HEK293 (cell line): ENCODE measurements around the gene FOXP4.

Experiments used
- CTCF ChIA-PET: fragments of 350-600 bp; formaldehyde crosslinking; extraction: SDS; loops from one replicate; lab custom pipeline; 2021; ENCODE audit warnings: antibody characterized with exemption; lab: Yijun Ruan, JAX
- POLR2A ChIA-PET: fragments of 300-600 bp; formaldehyde crosslinking; extraction: SDS; loops from one replicate; lab custom pipeline; 2020; ENCODE audit warnings: antibody characterized with exemption, inconsistent platforms; lab: Yijun Ruan, JAX
- H3K27ac ChIP-seq: fragments of 200-500 bp; sonication (Bioruptor generic); 2 replicates; pipeline ENCODE4 v1.5.1; 2014; ENCODE audit warnings: low read depth, low read length, control low read depth, inconsistent platforms; ENCODE audit errors: extremely low read depth
- H3K36me3 ChIP-seq, 2 experiments: fragments of 200-500 bp in 1 of 2; sonication (Bioruptor generic) in 1 of 2; 1 replicate in 1 of 2; 2 replicates in 1 of 2; pipeline ENCODE4 v1.5.1; 2014 to 2017; ENCODE audit warnings: inconsistent platforms in 2 of 2, low read length in 2 of 2; ENCODE audit not compliant: control insufficient read depth in 2 of 2, insufficient read depth in 1 of 2
- H3K4me1 ChIP-seq: fragments of 200-500 bp; sonication (Bioruptor generic); 2 replicates; pipeline ENCODE4 v1.5.1; 2014; ENCODE audit warnings: mild to moderate bottlenecking, low read length, inconsistent platforms; ENCODE audit not compliant: control insufficient read depth, insufficient read depth
- H3K4me3 ChIP-seq: 2 replicates; pipeline ENCODE4 v1.5.1; 2011; ENCODE audit warnings: low read depth, mild to moderate bottlenecking, control low read depth, low read length, moderate library complexity
- H3K9me3 ChIP-seq: fragments of 200-500 bp; sonication (Bioruptor generic); 2 replicates; pipeline ENCODE4 v1.5.1; 2014; ENCODE audit warnings: low read depth, low read length, inconsistent platforms; ENCODE audit not compliant: control insufficient read depth, insufficient read depth
- GLIS1 ChIP-seq: fragments of 450-650 bp; formaldehyde crosslinking; IDR thresholded peaks from 2 replicates; pipeline ENCODE4 v1.5.1; 2016; ENCODE audit warnings: missing biosample characterization, missing genetic modification characterization
- KLF7 ChIP-seq: fragments of 450-650 bp; formaldehyde crosslinking; IDR thresholded peaks from 2 replicates; pipeline ENCODE4 v1.5.1; 2016; ENCODE audit warnings: missing biosample characterization, missing genetic modification characterization, borderline replicate concordance
- RBAK ChIP-seq: fragments of 450-650 bp; formaldehyde crosslinking; IDR thresholded peaks from 2 replicates; pipeline ENCODE4 v1.5.1; 2016; ENCODE audit warnings: missing biosample characterization, missing genetic modification characterization
- REPIN1 ChIP-seq: fragments of 450-650 bp; formaldehyde crosslinking; IDR thresholded peaks from 2 replicates; pipeline ENCODE4 v1.5.1; 2017; ENCODE audit warnings: missing biosample characterization, missing genetic modification characterization, low read depth
- SCRT1 ChIP-seq: fragments of 450-650 bp; formaldehyde crosslinking; IDR thresholded peaks from 2 replicates; pipeline ENCODE4 v1.5.1; 2016; ENCODE audit warnings: missing biosample characterization, missing genetic modification characterization, borderline replicate concordance
- SETDB1 ChIP-seq: IDR thresholded peaks from one replicate; pipeline ENCODE4 v1.6.1; 2017; ENCODE audit warnings: mild to moderate bottlenecking, low read length, moderate library complexity, mixed read lengths; ENCODE audit not compliant: insufficient read length
- ZFP41 ChIP-seq: fragments of 450-650 bp; formaldehyde crosslinking; IDR thresholded peaks from 2 replicates; pipeline ENCODE4 v1.5.1; 2016; ENCODE audit warnings: missing biosample characterization, missing genetic modification characterization, borderline replicate concordance
- ZNF221 ChIP-seq: fragments of 450-650 bp; formaldehyde crosslinking; IDR thresholded peaks from 2 replicates; pipeline ENCODE4 v1.5.1; 2017; ENCODE audit warnings: missing biosample characterization, missing genetic modification characterization, borderline replicate concordance
- ZNF223 ChIP-seq: fragments of 450-650 bp; formaldehyde crosslinking; IDR thresholded peaks from 2 replicates; pipeline ENCODE4 v1.5.1; 2016; ENCODE audit warnings: missing biosample characterization, missing genetic modification characterization
- ZNF26 ChIP-seq: fragments of 450-650 bp; formaldehyde crosslinking; IDR thresholded peaks from 2 replicates; pipeline ENCODE4 v1.5.1; 2016; ENCODE audit warnings: missing biosample characterization, missing genetic modification characterization
- ZNF366 ChIP-seq: fragments of 450-650 bp; formaldehyde crosslinking; conservative IDR thresholded peaks from 2 replicates; pipeline ENCODE4 v1.5.1; 2016; ENCODE audit warnings: missing biosample characterization, missing genetic modification characterization
- ZNF394 ChIP-seq: fragments of 450-650 bp; formaldehyde crosslinking; IDR thresholded peaks from 2 replicates; pipeline ENCODE4 v1.5.1; 2016; ENCODE audit warnings: missing biosample characterization, missing genetic modification characterization, mild to moderate bottlenecking, moderate library complexity, borderline replicate concordance
- ZNF404 ChIP-seq: fragments of 450-650 bp; formaldehyde crosslinking; IDR thresholded peaks from 2 replicates; pipeline ENCODE4 v1.5.1; 2017; ENCODE audit warnings: missing biosample characterization, missing genetic modification characterization
- ZNF416 ChIP-seq: fragments of 450-650 bp; formaldehyde crosslinking; IDR thresholded peaks from 2 replicates; pipeline ENCODE4 v1.5.1; 2016; ENCODE audit warnings: missing biosample characterization, missing genetic modification characterization
- ZNF426 ChIP-seq: fragments of 450-650 bp; formaldehyde crosslinking; IDR thresholded peaks from 2 replicates; pipeline ENCODE4 v1.5.1; 2017; ENCODE audit warnings: missing biosample characterization, missing genetic modification characterization, mild to moderate bottlenecking, inconsistent platforms, moderate library complexity
- ZNF48 ChIP-seq: fragments of 450-650 bp; formaldehyde crosslinking; IDR thresholded peaks from 2 replicates; pipeline ENCODE4 v1.5.1; 2016; ENCODE audit warnings: missing biosample characterization, missing genetic modification characterization
- ZNF501 ChIP-seq: fragments of 450-650 bp; formaldehyde crosslinking; IDR thresholded peaks from 2 replicates; pipeline ENCODE4 v1.5.1; 2016; ENCODE audit warnings: missing biosample characterization, missing genetic modification characterization
- ZNF530 ChIP-seq: fragments of 450-650 bp; formaldehyde crosslinking; IDR thresholded peaks from 2 replicates; pipeline ENCODE4 v1.5.1; 2016; ENCODE audit warnings: low read depth, missing biosample characterization, missing genetic modification characterization
- ZNF561 ChIP-seq: fragments of 450-650 bp; IDR thresholded peaks from 2 replicates; pipeline ENCODE4 v1.5.1; 2018; ENCODE audit warnings: missing biosample characterization, missing genetic modification characterization, borderline replicate concordance
- ZNF580 ChIP-seq: fragments of 450-650 bp; formaldehyde crosslinking; IDR thresholded peaks from 2 replicates; pipeline ENCODE4 v1.5.1; 2016; ENCODE audit warnings: missing biosample characterization, missing genetic modification characterization
- ZNF792 ChIP-seq: fragments of 450-650 bp; formaldehyde crosslinking; IDR thresholded peaks from 2 replicates; pipeline ENCODE4 v1.5.1; 2016; ENCODE audit warnings: missing biosample characterization, missing genetic modification characterization
- ZSCAN16 ChIP-seq: fragments of 450-650 bp; formaldehyde crosslinking; IDR thresholded peaks from 2 replicates; pipeline ENCODE4 v1.5.1; 2016; ENCODE audit warnings: missing biosample characterization, missing genetic modification characterization
- ZSCAN4 ChIP-seq: fragments of 450-650 bp; formaldehyde crosslinking; IDR thresholded peaks from 2 replicates; pipeline ENCODE4 v1.5.1; 2017; ENCODE audit warnings: missing biosample characterization, missing genetic modification characterization
- TF ChIP-seq, protein P1 (sequence below): fragments of 450-650 bp; formaldehyde crosslinking; IDR thresholded peaks from 2 replicates; pipeline ENCODE4 v1.5.1; 2016; ENCODE audit warnings: missing biosample characterization, missing genetic modification characterization

FOXP4 gene

DNA sequence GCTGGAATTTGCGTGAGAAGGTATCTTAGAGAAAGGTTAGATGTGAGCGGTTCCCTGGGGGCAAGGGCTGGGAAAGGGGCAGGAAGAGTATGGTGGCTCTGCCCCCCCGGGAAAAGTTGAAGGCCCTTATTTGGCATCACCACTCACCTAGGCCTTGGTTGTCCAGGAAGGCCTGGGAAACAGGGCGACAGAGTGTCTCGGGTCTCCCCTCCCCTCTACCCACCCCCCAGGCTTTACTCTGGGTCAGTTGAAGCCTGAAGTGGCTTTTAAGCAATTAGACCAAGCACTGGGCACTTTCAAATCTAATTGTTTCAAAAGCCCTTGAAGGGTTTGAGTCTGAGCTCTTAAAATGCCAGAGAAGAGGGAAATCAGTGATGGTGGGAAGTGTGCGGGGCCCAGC lies 30.2 kb upstream of the FOXP4 start:
- Histone ChIP-seq H3K36me3 (no peaks in the 10 kb centered on the region), H3K27ac (no peak overlapping the region), H3K4me3 (no peak overlapping the region), H3K4me1 (peaks cover 11% of the 10 kb centered on the region; the same call in 1 of the 2 replicates), H3K9me3 (no peaks in the 10 kb centered on the region)
- TF ChIP-seq KLF7 (tag by site-specific recombination) (no peak), ZNF221 (tag by site-specific recombination) (no peak), ZFP41 (tag by site-specific recombination) (no peak), ZNF580 (tag by site-specific recombination) (no peak), ZNF561 (tag by site-specific recombination) (no peak)
- ChIA-PET CTCF (no interaction called here), POLR2A (no interaction called here)

DNA sequence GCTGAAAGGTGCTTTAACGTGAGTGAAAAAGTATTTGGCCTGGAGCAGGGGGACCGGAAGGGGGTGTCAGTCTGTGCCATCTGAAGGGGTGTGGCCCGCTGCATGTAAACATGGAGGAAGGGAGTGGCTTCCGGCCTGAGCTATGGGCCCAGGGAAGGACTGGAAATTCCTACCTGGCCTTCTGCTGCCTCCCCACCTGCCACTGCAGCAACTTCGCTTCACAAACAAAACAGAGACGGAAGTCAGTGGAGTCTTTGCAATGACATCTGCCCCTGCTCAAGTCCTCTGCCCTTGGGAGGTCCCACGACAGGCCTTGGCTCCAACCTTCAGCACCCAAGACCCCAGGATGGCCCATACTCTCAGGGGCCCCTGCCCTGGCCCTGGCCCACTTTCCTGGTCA lies 28.1 kb upstream of the FOXP4 start:
- Histone ChIP-seq H3K36me3 (no peaks in the 10 kb centered on the region; a peak in 1 of 3 replicates), H3K4me1 (peaks cover 11% of the 10 kb centered on the region; the same call in 1 of the 2 replicates), H3K4me3 (no peak overlapping the region), H3K9me3 (no peaks in the 10 kb centered on the region), H3K27ac (no peak overlapping the region)
- ChIA-PET CTCF (interaction anchor here (0.6 to 1.4 kb wide), 2 partner anchors 94 to 267 kb away, joined by 3 to 9 read pairs; no protein-coding TSS in a partner anchor), POLR2A (no interaction called here)
- TF ChIP-seq SCRT1 (tag by site-specific recombination): no peak
- TF ChIP-seq ZNF394 (tag by site-specific recombination): no peak
- TF ChIP-seq ZNF501 (tag by site-specific recombination): no peak
- TF ChIP-seq ZSCAN4 (tag by site-specific recombination): no peak
- no peak for TF ChIP-seq SETDB1
- no peak for TF ChIP-seq ZNF48 (tag by site-specific recombination)
- TF ChIP-seq ZSCAN16 (tag by site-specific recombination): no peak
- no peak for TF ChIP-seq REPIN1 (tag by site-specific recombination)
- TF ChIP-seq, protein P1, sequence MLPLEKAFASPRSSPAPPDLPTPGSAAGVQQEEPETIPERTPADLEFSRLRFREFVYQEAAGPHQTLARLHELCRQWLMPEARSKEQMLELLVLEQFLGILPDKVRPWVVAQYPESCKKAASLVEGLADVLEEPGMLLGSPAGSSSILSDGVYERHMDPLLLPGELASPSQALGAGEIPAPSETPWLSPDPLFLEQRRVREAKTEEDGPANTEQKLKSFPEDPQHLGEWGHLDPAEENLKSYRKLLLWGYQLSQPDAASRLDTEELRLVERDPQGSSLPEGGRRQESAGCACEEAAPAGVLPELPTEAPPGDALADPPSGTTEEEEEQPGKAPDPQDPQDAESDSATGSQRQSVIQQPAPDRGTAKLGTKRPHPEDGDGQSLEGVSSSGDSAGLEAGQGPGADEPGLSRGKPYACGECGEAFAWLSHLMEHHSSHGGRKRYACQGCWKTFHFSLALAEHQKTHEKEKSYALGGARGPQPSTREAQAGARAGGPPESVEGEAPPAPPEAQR (tag by site-specific recombination): no peak
- TF ChIP-seq GLIS1 (tag by site-specific recombination): no peak
- no peak for TF ChIP-seq ZNF792 (tag by site-specific recombination)
- no peak for TF ChIP-seq ZNF366 (tag by site-specific recombination)
- no peak for TF ChIP-seq ZNF404
- TF ChIP-seq ZNF416 (tag by site-specific recombination): no peak
- TF ChIP-seq ZNF223 (tag by site-specific recombination): no peak
- TF ChIP-seq ZNF426 (tag by site-specific recombination): no peak
- TF ChIP-seq ZNF530 (tag by site-specific recombination): no peak
- TF ChIP-seq ZNF26 (tag by site-specific recombination): no peak
- no peak for TF ChIP-seq ZFP41 (tag by site-specific recombination)
- no peak for TF ChIP-seq RBAK (tag by site-specific recombination)
